Loucy (cell line): ENCODE measurements around the gene IZUMO1R.

Source experiments
- H2AFZ ChIP-seq: fragments of 200-600 bp; sonication (generic); 2 replicates; pipeline ENCODE4 v1.6.0; 2016; ENCODE audit warnings: antibody characterized with exemption, mild to moderate bottlenecking, low read length, moderate library complexity
- H3F3A ChIP-seq: fragments of 200-600 bp; 2 replicates; pipeline ENCODE4 v1.6.0; 2016; ENCODE audit warnings: antibody characterized with exemption, low read depth, mild to moderate bottlenecking
- H3K27me3 ChIP-seq: fragments of 200-600 bp; sonication (generic); 2 replicates; pipeline ENCODE4 v1.6.1; 2014; ENCODE audit warnings: low read length, mild to moderate bottlenecking; ENCODE audit not compliant: insufficient read depth, poor library complexity, severe bottlenecking
- H3K36me3 ChIP-seq: fragments of 200-600 bp; sonication (generic); 2 replicates; pipeline ENCODE4 v1.6.1; 2016; ENCODE audit warnings: low read length; ENCODE audit not compliant: insufficient read depth
- H3K4me1 ChIP-seq: fragments of 200-600 bp; sonication (generic); 2 replicates; pipeline ENCODE4 v1.5.1; 2014; ENCODE audit warnings: low read length, mild to moderate bottlenecking; ENCODE audit not compliant: insufficient read depth, poor library complexity, severe bottlenecking
- H3K4me2 ChIP-seq: fragments of 200-600 bp; sonication (generic); 2 replicates; pipeline ENCODE4 v1.6.0; 2014; ENCODE audit warnings: antibody characterized with exemption, low read length, low read depth, mild to moderate bottlenecking; ENCODE audit not compliant: poor library complexity, severe bottlenecking
- H3K4me3 ChIP-seq: fragments of 200-600 bp; sonication (generic); 2 replicates; pipeline ENCODE4 v1.5.1; 2014; ENCODE audit warnings: low read length, mild to moderate bottlenecking, mixed read lengths; ENCODE audit not compliant: poor library complexity, severe bottlenecking
- H3K79me2 ChIP-seq: fragments of 200-600 bp; sonication (generic); 2 replicates; pipeline ENCODE4 v1.6.1; 2014; ENCODE audit warnings: low read length; ENCODE audit not compliant: insufficient read depth
- H3K9ac ChIP-seq: fragments of 200-600 bp; sonication (generic); 2 replicates; pipeline ENCODE4 v1.6.0; 2014; ENCODE audit warnings: mild to moderate bottlenecking, low read depth, low read length, moderate library complexity; ENCODE audit not compliant: poor library complexity, severe bottlenecking
- H3K9me2 ChIP-seq: fragments of 200-600 bp; sonication (generic); replicated peaks from 2 replicates; pipeline ENCODE4 v1.6.1; 2016; ENCODE audit warnings: low read depth, low read length, mixed read lengths
- H3K9me3 ChIP-seq: fragments of 200-600 bp; sonication (generic); 2 replicates; pipeline ENCODE4 v1.6.1; 2014; ENCODE audit warnings: mild to moderate bottlenecking, antibody characterized with exemption, low read length, low read depth; ENCODE audit not compliant: insufficient read depth
- H4K20me1 ChIP-seq: fragments of 200-600 bp; sonication (generic); 2 replicates; pipeline ENCODE4 v1.6.0; 2014; ENCODE audit warnings: antibody characterized with exemption, low read length, mild to moderate bottlenecking; ENCODE audit not compliant: insufficient read depth, poor library complexity, severe bottlenecking
- EZH2phosphoT487 ChIP-seq: fragments of 200-600 bp; IDR thresholded peaks from 2 replicates; pipeline ENCODE4 v1.6.1; 2018; ENCODE audit warnings: antibody characterized with exemption, mild to moderate bottlenecking, moderate library complexity, borderline replicate concordance
- TF ChIP-seq, protein P1 (sequence below): fragments of 200-600 bp; sonication (generic); conservative IDR thresholded peaks from 2 replicates; pipeline ENCODE4 v1.5.1; 2014; ENCODE audit warnings: mild to moderate bottlenecking, antibody characterized with exemption, low read length

The IZUMO1R gene

DNA sequence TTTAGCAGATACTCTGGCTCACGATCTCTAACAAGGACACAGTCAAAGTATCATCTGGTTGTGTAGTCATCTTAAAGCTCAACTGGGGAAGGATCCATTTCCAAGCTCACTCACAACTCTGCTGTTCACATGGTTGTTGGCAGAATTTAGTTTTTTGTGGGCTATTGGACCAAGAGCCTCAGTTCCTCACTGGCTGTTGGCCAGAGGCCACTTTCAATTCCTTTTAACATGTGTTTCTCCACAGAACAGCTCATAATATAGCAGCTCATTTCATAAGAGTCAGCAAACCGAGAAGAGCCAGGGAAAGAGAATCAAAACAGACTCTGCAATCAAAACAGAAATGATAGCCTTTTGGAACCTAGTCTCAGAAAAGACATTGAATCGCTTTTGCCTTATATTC lies 22.6 kb downstream of the IZUMO1R start:
- H3K4me3 ChIP-seq = no peak overlapping the region
- H3K27me3 ChIP-seq = no peaks in the 10 kb centered on the region
- no peaks in the 10 kb centered on the region for H3K4me1 ChIP-seq
- no peaks in the 10 kb centered on the region for H3K36me3 ChIP-seq
- H3K9me2 ChIP-seq = no peaks in the 10 kb centered on the region
- H3K9me3 ChIP-seq = no peaks in the 10 kb centered on the region
- no peak overlapping the region for H2AFZ ChIP-seq
- no peaks in the 10 kb centered on the region for H4K20me1 ChIP-seq
- TF ChIP-seq EZH2phosphoT487 = no peak
- TF ChIP-seq, protein P1, sequence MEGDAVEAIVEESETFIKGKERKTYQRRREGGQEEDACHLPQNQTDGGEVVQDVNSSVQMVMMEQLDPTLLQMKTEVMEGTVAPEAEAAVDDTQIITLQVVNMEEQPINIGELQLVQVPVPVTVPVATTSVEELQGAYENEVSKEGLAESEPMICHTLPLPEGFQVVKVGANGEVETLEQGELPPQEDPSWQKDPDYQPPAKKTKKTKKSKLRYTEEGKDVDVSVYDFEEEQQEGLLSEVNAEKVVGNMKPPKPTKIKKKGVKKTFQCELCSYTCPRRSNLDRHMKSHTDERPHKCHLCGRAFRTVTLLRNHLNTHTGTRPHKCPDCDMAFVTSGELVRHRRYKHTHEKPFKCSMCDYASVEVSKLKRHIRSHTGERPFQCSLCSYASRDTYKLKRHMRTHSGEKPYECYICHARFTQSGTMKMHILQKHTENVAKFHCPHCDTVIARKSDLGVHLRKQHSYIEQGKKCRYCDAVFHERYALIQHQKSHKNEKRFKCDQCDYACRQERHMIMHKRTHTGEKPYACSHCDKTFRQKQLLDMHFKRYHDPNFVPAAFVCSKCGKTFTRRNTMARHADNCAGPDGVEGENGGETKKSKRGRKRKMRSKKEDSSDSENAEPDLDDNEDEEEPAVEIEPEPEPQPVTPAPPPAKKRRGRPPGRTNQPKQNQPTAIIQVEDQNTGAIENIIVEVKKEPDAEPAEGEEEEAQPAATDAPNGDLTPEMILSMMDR = no peak
- no peaks in the 10 kb centered on the region for H3K79me2 ChIP-seq
- H3K4me2 ChIP-seq = no peak overlapping the region
- H3F3A ChIP-seq = no peaks in the 10 kb centered on the region
- no peak overlapping the region for H3K9ac ChIP-seq

DNA sequence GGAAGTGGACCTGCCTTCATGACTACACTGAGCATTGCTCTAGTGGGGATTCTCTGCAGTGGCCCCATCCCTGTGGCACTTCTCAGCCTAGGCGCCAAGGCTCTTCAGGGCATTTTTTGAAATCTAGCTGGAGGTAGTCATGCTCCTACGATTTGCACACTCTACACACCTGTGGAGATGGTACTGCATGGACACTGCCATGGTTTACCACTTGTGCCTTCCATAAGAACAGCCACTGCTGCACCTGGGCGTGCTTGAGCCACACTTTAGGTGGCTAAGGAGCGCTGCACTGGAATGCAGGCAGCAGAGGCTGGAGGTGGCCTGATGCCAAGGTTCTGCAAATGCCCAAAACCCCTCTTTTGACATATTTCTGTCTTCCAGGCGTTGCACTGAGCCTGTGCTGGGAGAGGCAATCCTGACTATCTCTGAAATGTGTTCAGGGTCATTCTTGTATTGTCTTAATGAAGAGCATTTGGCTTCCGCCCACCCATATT lies 24.3 kb downstream of the IZUMO1R start:
- Histone ChIP-seq H3K79me2 (no peaks in the 10 kb centered on the region), H3K4me1 (no peaks in the 10 kb centered on the region), H3K9me2 (no peaks in the 10 kb centered on the region), H3K36me3 (no peaks in the 10 kb centered on the region), H2AFZ (no peak overlapping the region), H3K4me3 (no peak overlapping the region), H3F3A (no peaks in the 10 kb centered on the region), H3K27me3 (no peaks in the 10 kb centered on the region), H4K20me1 (no peaks in the 10 kb centered on the region), H3K9ac (no peak overlapping the region), H3K4me2 (no peak overlapping the region), H3K9me3 (no peaks in the 10 kb centered on the region)
- TF ChIP-seq EZH2phosphoT487 = no peak
- TF ChIP-seq, protein P1 = no peak

DNA sequence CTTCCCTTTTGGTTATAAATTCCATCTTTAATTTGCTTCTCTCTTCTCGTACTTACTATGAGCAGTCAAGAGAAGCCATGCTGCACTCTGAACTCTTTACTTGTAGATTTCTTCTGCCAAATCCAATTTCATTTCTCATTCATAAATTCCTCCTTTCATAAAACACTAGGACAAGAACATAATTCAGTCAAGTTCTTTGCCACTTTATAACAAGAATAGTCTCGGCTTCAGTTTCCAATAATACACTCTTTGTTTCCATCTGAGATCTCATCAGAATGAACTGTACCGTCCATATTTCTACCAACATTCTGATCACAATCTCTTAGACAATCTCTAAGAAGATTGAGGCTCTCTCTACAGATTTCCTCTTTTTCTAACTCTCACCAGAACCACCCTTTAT lies 25.1 kb downstream of the IZUMO1R start:
- Histone ChIP-seq H3K79me2 (no peaks in the 10 kb centered on the region), H2AFZ (no peak overlapping the region), H3K36me3 (no peaks in the 10 kb centered on the region), H3K4me3 (no peak overlapping the region), H3K27me3 (no peaks in the 10 kb centered on the region), H3F3A (no peaks in the 10 kb centered on the region), H3K9me3 (no peaks in the 10 kb centered on the region), H3K9me2 (no peaks in the 10 kb centered on the region), H3K9ac (no peak overlapping the region), H3K4me2 (no peak overlapping the region), H4K20me1 (no peaks in the 10 kb centered on the region), H3K4me1 (no peaks in the 10 kb centered on the region)
- TF ChIP-seq EZH2phosphoT487 = no peak
- TF ChIP-seq, protein P1 = no peak
